A549 treated with AZD9567 at 1 μM for 4 hours (cell line): ENCODE measurements around the gene MEF2C. TPM values are rescaled to one million over a fixed set of nuclear protein-coding genes. Genes with fewer than 3 reads are reported as not detected.

Experiments
- total RNA-seq: library from RNA; stranded (reverse); fragments of 200-300 nt; extraction: Qiagen RNA extraction; gene quantifications from 5 replicates; pipeline ENCODE4 v1.2.3, GENCODE V29; 2022; ENCODE audit not compliant: insufficient read depth

Gene MEF2C
- 0.01 to 0.11 TPM (median 0.04 TPM) in 4 of 5 replicates, not detected in the other for total RNA-seq

DNA sequence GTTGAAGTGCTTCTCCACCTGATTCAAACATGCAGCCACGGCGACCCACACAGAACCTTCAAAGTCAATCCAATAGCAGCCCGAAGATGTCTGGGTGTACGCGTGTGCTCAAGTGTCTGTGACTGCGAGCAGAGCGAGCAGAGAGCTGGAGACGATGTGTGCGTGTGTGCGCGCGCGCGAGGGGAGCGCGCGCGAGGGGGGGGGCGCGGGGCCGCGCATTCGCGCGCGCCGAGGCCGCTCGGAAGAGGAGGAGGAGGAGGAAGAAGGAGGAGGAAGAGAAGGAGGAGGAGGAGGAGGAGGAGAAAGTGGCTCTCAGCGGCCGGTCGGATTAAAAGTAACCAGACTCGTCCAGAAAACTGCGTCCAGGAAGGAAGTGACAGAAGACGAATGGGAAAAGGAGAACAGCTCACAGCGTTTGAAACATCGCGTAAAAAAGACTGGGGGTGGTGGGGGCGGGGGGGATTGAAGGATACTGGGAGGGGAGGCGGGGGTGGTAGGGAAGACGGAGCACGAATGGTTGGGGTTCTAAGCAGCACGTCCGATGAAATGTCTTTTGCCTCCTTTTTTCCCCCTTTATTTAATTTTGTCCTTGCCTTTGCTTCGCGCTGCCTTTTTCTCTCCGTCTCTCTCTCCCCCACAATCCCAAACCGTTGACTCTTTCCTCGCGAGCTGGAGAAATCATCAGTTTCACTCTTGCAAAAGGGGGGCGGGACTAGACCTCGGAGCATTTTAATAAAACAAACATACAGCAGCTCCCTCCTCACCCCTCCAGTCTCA lies at the start of gene MEF2C:
Gene MEF2C, minus strand, starts transcription at position 126 of the 777 bp plus-strand sequence. CDS start 59,396 bp downstream, outside the sequence.

